ENCODE measurements around the gene JOSD2. TPM values are rescaled to one million over a fixed set of nuclear protein-coding genes. Genes with fewer than 3 reads are reported as not detected.

The JOSD2 gene
- total RNA-seq, 2 donors from 2014 or later = 11.6 to 34.7 TPM

- H3K36me3 ChIP-seq = no peaks in the 10 kb centered on the region
- no peaks in the 10 kb centered on the region for H3K27me3 ChIP-seq (replicated peaks; ENCODE audit: insufficient read depth)
- H3K4me3 ChIP-seq = no peak overlapping the region
- no peaks in the 10 kb centered on the region for H3K4me1 ChIP-seq (ENCODE audit: control insufficient read depth in 1 of 2, low read depth in 2 of 2)
- no peak for TF ChIP-seq CTCF (IDR thresholded peaks at IDR 0.05)
- no peak for ATAC-seq (ENCODE audit: insufficient number of reproducible peaks, low FRiP score, low read depth)
- DNase-seq (ENCODE audit: low spot score) = no peak
- H3K27ac ChIP-seq = no peak overlapping the region
- H3K9me3 ChIP-seq = no peaks in the 10 kb centered on the region
Measured at GRCh38 chr19:50464348-50464747, 46.6 kb downstream of the JOSD2 start.

GRCh38 chr19:50462970-50463369 lies 48.0 kb downstream of the JOSD2 start:
- no peaks in the 10 kb centered on the region for H3K27me3 ChIP-seq (replicated peaks; ENCODE audit: insufficient read depth)
- no peak for TF ChIP-seq CTCF (IDR thresholded peaks at IDR 0.05)
- H3K27ac ChIP-seq = no peak overlapping the region
- H3K4me3 ChIP-seq = no peak overlapping the region
- ATAC-seq (ENCODE audit: insufficient number of reproducible peaks, low FRiP score, low read depth) (no peak), DNase-seq (ENCODE audit: low spot score) (no peak)
- no peaks in the 10 kb centered on the region for H3K36me3 ChIP-seq
- H3K4me1 ChIP-seq (ENCODE audit: control insufficient read depth in 1 of 2, low read depth in 2 of 2) = no peaks in the 10 kb centered on the region
- no peaks in the 10 kb centered on the region for H3K9me3 ChIP-seq

- H3K27me3 ChIP-seq (replicated peaks; ENCODE audit: insufficient read depth) = no peaks in the 10 kb centered on the region
Measured at GRCh38 chr19:50461066-50461875, 49.7 kb downstream of the JOSD2 start.

GRCh38 chr19:50460161-50460765 lies 50.7 kb downstream of the JOSD2 start:
- Histone ChIP-seq H3K27ac (no peak overlapping the region), H3K36me3 (no peaks in the 10 kb centered on the region), H3K27me3 (replicated peaks; ENCODE audit: insufficient read depth) (no peaks in the 10 kb centered on the region), H3K4me3 (no peak overlapping the region), H3K9me3 (no peaks in the 10 kb centered on the region), H3K4me1 (ENCODE audit: control insufficient read depth in 1 of 2, low read depth in 2 of 2) (no peaks in the 10 kb centered on the region)
- ATAC-seq (ENCODE audit: insufficient number of reproducible peaks, low FRiP score, low read depth) (no peak), DNase-seq (ENCODE audit: low spot score) (no peak)
- no peak for TF ChIP-seq CTCF (IDR thresholded peaks at IDR 0.05)

More at GRCh38 chr19:50461066-50461875, 49.7 kb downstream of the JOSD2 start:
- DNase-seq (ENCODE audit: low spot score) (no peak), ATAC-seq (ENCODE audit: insufficient number of reproducible peaks, low FRiP score, low read depth) (no peak)
- Histone ChIP-seq H3K9me3 (no peaks in the 10 kb centered on the region), H3K4me3 (no peak overlapping the region), H3K4me1 (ENCODE audit: control insufficient read depth in 1 of 2, low read depth in 2 of 2) (no peaks in the 10 kb centered on the region), H3K27ac (no peak overlapping the region), H3K36me3 (no peaks in the 10 kb centered on the region)
- TF ChIP-seq CTCF (IDR thresholded peaks at IDR 0.05) = peak; percentile 66

GRCh38 chr19:50459638-50460037 lies 51.4 kb downstream of the JOSD2 start:
- Histone ChIP-seq H3K4me1 (ENCODE audit: control insufficient read depth in 1 of 2, low read depth in 2 of 2) (no peaks in the 10 kb centered on the region), H3K36me3 (no peaks in the 10 kb centered on the region), H3K27me3 (replicated peaks; ENCODE audit: insufficient read depth) (no peaks in the 10 kb centered on the region), H3K27ac (no peak overlapping the region), H3K9me3 (no peaks in the 10 kb centered on the region), H3K4me3 (no peak overlapping the region)
- DNase-seq (ENCODE audit: low spot score) (no peak), ATAC-seq (ENCODE audit: insufficient number of reproducible peaks, low FRiP score, low read depth) (no peak)
- no peak for TF ChIP-seq CTCF (IDR thresholded peaks at IDR 0.05)

All from thoracic aorta (tissue), 2 donors.